GM21717 (cell line): ENCODE measurements around the gene OTULIN.

Experiments
- ATAC-seq: cut with Tn5 transposase; IDR thresholded peaks from one replicate; pipeline ENCODE4 v1.9.1; 2021; ENCODE audit warnings: mild to moderate bottlenecking, moderate library complexity; ENCODE audit not compliant: unreplicated experiment

OTULIN gene

DNA sequence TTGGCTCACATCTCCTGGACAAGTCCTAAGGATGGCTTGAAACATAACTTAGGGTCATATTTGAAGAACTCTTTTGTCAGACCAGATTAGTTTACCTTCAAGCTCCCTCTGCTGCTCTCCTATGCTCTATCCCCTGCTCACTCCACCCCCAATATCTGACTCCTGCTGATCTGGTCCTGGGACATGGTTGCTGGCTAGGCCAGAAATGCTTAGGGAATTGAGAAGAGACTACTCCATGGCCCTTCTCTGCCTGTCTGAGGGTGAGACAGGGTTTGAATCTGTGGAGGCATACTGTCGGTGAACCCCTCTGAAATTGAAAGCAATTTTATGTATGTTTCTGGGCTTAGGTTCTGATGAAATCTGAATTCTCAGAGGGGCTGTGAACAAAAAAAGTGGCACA lies 3.3 kb downstream of the OTULIN start:
- no peak for ATAC-seq

DNA sequence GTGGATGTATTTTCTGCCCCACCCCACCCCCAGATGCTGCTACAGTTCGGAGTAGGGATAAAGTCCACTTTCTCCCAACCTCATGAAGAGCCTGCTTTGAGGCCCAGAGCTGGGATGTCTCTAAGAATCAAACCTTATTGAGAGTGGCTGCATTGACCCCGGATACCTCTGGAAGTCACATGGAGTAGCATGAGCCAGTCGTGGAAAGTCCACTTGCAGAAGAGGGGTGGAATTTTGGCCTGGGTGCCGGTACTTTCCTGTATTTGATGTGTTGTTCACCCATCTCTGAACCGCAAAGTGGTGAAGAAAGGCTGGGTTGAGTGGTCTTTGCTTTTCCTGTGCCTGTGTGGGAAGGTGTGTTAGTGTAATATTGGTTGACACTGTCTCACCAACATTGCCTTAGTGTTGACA lies 3.7 kb downstream of the OTULIN start:
- ATAC-seq: no peak

DNA sequence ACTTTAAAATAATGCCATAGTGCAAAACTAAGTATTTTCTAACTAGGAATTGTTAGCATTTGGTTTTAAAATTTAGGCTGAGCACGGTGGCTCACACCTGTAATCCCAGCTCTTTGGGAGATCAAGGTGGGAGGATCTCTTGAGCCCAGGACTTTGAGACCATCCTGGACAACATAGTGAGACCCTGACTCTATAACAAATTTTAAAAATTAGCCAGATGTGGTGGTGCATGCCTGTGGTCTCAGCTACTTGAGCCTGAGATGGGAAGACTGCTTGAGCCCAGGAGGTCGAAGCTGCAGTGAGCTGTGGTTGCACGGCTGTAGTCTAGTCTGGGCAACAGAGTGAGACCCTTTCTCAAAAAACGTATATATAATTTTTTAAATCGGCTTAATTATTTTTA lies 4.9 kb downstream of the OTULIN start:
- no peak for ATAC-seq

DNA sequence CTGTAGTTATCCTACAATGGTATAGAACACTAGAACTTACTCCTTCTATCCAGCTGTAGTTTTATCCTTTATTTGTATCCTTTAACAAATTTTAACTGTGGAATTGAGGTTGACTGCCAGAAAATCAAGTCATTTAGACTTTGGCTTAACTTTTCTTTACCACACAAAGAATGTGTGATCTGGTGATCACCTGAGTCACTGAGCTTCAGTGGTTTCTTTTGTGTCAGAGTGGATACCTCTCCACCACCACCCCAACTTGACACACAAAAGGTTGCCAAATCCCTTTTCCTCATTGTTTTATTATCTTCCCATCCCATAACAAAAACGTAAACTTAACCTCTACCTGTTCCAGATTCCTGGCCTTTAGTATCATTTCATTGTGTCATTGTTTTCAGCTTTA lies 5.5 kb downstream of the OTULIN start:
- ATAC-seq: no peak

DNA sequence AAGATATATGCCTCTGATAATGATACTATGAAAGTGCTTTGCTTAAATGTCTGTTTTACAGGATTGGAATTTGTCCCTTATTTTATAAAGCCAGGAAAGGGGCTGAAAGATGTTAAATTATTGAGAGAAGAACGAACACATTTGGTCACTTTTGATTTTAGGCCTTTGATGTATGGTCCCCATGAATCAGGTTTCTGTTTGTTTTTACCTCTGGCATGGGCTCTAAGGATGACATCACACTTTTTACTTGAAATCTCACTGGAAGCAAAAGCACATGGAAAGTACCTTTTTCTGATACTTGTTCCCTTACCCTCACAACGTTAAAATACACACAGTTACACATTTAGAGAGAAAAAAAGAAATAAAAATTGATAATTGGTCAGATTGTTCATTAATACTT lies 6.9 kb downstream of the OTULIN start:
- no peak for ATAC-seq

DNA sequence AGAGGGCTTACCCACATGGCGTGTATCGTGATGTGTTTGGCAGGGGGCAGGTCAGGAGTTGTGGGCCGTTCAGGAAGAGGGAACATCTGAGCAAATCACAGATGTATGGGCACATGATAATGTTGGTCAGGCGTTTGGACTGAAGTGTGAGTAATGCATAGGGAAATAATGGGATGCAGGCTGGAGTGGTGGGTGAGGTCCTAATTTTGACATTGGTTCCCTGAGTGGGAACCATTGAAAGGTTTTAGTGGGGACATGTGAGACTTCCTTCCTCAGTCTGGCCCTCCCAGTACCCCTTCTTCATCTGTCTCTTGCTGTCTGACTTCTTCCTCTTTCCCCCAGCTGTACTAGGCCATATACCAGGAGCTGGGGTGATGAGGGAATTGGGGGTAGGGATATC lies 7.6 kb downstream of the OTULIN start:
- no peak for ATAC-seq

DNA sequence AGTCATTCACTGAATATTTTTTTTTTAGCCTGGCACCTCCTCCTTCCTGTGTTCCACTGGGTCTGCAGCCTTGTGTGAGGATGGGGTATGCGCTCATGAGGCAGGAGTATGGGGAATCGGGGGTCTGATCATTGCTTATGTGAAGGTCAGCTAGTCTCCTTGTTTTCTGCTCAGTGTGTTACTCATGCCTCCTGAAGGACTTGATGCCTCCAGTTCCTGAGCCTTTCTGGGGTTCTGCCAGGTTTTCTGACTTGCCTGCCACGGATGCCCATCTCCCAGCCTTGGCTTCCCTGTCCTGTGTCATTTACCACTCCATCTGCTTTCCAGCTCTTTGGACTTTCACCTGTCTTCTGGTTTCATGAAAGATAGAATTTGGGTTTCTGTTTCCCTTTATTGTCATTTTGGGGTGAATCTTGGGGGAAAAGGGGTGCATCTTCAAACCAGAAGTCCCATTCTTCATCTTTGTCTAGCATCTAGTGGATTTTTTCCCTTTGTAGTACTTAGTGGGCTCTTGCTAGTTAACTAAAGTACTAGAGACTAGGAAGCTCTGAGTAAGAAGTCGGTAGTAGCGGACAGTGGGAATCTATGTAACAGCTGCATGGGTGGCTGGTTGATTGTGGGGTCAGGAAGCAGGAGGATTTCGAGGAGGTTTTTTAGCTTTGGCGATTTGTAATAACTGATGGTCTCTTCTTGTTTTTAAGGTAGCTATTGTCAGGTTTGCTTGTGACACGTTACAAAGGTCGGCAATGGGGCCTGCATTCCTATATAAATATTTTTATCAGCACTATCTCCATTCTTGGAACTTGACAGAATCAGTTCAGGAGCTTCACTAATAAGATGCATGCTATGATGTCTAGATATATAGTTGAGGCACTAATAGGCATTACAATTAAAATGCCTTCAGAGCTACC lies 8.2 kb downstream of the OTULIN start:
- no peak for ATAC-seq

DNA sequence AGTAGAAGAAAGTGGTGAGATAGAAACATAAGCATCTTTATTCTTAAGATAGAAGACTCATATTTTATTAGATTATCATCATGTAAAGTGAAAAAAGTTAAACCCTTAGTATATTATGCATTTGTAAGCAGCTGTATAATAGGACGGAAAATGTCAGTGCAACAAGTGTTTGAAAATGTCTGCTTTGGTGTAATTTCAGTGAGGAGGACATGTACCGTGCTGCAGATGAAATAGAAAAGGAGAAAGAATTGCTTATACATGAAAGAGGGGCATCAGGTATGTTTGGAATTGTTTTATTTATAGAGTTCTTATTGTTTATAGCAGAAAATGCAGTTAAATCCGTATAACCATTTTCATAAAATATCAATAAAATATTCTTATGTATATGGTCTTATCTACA lies 8.9 kb downstream of the OTULIN start:
- ATAC-seq: no peak

DNA sequence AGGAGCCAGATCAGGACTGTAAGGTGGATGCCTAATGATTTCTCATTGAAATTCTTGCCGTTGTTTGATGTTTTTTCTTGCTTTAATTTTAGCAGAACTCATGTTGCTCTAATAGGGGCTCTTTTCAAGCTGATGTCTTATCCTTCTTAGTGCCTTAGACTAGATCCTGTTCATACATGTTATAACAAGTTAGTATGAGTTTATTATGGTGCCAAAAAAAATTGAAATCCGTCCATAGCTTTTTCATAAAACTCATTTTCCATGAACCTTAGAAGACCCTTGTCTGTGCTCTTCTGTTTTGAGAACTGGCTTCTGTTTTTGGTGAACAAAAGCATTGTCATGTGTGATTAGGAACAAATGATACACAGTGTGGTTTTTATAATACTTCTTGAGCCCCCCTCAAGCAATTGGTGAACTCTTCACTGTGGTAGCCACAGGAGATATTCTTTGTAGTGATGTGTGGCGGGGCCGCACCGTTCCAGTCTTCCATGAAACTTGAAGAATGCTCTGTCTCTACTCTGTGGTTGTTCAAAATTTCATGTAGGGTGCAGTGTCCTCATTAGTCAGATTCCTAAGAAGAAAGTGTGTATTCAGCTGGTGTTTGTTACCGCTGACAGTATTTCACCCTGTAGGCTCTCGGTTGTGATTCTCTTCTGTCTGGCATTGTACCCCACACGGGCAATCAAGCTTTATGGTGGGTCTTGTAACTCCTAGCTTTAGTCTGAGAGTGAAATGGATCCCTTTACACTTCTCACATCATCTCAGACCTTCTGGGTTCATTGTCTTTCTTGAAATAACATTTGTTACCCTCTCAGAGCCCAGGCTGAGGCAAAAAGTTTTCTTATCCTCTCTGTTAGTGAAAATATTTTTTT lies 10.7 kb downstream of the OTULIN start:
- peak; percentile 3 for ATAC-seq

DNA sequence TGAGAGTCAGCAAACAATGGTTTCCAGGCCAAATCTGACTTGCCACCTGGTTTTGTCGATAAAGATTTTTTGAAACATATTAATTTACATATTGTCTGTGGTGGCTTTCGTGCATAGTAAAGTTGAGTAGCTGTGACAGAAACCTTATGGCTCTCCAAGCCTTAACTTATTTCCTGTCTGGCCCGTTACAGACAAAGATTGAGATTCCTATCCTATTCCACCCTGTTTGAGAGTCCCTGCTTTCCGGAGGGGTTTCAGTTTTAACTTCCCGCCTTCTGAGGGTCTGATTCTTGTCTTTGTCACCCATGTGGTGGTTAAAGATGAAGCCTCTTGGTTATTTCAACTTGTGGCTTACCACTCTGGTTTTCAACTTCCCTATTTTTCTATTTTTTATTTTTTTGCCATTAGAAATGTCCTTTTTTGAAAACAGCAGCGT lies 11.4 kb downstream of the OTULIN start:
- peak; percentile 53 for ATAC-seq

DNA sequence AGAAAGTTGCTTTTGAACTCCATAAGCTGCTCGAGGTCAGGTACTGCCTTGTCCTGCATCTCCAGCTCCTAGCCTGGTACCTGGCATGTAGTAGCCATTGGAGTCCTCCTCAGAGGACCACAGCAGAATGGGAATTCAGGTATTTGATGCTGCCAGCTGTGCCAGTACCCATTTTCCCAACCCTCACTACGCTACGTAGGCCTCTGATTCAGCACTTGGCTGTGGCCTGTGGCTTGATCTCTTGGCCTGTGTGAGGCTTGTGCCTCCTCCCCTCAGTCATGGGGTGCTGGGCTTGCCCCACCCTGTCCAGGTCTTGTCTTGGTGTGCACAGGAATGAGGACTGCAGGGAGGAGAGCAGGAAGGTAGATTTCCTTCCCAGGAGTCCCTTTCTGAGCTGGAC lies 11.8 kb downstream of the OTULIN start:
- ATAC-seq: peak; percentile 46

DNA sequence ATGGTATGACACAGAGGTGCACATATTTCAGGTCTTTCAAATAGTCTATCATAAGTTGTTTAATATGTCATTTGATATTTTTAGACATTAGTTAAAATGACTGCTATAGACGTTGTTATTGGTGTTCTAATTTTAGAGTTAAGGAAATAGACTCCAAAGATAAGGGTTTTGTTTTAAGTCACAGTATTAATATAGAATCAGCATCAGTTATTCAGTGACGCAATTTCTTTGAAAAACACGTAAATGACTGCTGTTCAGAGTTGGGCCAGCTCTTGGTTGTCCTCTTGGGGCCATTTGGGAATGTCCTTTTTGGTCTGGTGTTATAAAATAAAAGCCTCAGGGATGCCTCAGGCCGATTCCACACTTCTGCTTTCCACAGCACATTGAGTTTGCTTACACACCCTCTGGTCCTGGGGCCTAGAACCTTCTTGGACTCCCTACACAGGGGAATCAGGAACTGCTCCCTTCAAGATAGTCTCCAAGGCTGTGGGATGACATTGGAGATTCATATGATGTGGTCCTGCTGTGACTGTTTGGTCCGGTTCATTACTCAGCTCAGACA lies 14.3 kb downstream of the OTULIN start:
- ATAC-seq: no peak

DNA sequence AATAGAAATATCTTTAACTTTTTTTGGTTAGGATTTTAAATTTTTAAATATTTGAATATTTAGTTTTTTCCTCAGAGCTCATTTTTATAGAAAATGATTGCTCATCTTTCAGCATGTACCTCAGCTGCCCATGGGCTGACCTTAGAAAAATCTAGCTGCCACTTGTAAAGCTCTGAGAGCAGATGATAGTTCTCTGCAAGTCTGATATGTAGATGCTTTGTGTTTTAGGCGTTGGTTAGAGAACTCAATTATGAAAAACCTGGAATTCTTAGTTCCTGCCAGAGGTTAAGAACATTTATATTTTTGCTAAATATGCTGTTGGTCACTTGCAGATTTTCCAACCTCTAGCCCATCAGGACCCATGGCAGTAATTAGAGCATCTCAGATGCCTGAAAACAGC lies 15.1 kb downstream of the OTULIN start:
- no peak for ATAC-seq

DNA sequence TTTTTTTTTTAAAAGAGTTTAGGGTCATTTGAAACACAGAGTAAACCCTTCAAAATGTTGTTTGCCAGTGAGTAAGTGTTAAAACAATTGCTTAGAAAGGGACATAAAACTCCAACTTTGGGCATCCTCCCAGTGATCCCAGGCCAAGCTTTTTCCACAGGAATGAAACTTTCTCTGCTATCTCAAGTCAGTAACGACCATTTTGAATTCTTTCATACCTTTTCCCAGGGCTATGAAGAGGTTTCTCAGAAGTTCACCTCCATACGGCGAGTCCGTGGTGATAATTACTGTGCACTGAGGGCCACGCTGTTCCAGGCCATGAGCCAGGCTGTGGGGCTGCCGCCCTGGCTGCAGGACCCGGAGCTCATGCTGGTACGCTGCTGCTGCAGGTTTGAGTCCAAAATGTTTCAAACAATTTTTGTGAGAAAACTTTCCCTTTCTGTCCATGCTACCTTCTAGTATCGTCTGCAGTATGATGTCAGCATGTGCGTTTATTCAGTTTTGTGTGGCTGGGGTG lies 16.8 kb downstream of the OTULIN start:
- ATAC-seq: no peak

DNA sequence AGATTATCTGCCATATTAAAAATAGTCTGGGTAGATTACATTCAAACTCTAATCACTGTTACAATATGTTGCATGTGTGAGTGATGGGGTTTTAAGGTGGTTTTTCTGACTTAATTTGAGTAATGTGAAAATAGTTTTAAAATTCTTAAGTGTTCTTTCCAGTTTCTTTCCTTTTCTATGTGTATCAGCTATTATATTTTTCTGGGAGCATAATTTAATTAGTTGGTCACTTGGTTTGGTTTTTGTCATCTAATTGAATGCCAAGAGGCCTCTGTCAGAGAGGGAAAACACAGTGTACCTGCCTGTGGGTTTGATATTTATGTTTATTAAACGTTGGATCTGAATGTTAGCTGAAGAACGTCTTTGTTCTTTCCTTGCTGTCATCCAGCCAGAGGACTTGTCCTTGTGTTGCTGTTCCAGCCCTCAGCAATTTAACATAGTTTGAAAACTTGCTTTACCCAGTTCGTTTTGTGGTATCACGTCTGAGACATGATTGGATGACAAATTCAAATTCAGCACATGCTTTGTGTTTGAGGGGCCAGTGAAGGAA lies 19.5 kb downstream of the OTULIN start:
- no peak for ATAC-seq

DNA sequence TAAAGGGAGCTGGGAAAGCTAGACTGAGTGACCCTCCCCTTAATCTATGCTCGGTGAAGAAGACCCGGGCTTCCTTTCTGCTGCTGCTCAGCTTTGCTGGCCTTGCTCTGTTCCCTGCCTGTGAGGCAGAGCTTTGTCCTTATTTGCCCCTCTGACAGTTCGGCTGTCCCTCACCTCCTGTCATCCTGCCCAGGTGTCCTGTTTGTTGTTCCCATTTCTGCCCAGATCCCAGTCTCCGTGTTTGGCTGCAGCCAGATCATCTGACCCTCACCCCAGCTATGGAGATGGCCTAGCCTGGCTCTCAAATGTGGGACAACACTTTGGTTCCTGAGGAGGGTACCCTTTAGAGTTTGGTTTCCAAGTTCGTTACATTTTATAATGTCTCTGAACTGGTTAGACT lies 20.2 kb downstream of the OTULIN start:
- no peak for ATAC-seq

DNA sequence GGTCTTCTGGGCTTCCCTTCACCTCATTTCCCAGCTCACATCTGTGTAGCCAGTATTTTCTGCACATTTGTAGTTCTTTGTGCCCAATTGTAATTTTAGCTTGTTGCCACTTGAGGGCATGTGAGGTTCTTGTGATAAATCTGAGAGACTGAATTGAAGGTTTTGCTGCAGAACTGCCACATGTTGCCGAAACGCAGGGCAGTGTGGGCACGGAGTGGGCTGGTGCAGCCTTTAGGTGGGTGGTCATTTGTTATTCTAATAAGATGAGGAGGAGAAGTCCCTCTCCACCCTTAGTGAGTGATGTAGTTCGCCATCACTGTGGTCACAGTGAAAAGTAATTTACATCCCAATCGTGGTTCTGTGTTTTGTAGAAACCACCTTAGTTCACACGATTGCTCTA lies 21.2 kb downstream of the OTULIN start:
- ATAC-seq: peak; percentile 92

DNA sequence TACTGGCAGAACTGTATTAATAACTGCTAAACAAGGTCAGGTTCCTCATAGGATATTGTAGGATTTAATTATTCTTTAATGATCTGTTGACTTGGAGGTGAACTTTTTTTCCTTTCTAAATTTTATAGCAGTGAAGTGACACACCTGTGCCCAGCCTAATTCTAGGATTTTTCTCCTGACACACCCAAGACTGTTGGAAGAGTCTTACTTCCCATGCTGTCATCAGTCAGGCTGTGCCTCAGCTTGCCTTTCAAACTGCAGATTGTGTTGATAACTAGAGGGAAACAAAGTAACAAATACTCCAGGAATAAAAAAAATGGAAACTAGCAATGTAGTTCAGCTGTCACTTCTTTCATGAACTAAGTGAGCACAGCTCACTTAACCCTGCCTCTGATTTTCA lies 22.0 kb downstream of the OTULIN start:
- no peak for ATAC-seq

DNA sequence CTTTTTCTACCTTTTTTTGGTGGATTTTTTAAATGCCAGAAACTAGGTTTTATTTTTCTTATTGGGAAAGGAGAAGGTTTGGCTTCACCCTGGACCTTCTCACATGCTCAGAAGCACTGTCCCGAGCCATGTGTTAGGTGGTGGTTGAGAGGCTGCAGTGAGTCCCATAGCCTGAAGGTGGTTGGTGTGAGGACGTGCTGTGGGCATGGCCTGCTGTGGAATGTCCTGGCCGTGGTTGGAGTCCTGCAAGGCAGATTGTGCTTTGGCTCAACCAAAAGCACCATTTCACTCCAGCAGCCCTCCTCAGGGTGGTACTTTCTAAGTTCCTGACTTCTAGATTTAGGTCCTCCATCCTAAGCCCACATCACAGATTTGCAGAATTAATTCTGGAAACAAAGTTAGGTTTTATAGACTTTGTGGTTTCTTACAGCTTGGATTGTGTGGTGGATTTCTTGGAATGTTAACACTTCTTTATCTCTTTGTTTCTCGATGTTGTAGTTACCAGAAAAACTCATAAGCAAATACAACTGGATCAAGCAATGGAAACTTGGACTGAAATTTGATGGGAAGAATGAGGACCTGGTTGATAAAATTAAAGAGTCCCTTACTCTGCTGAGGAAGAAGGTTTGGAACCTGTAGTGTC lies 22.6 kb downstream of the OTULIN start:
- ATAC-seq: no peak

DNA sequence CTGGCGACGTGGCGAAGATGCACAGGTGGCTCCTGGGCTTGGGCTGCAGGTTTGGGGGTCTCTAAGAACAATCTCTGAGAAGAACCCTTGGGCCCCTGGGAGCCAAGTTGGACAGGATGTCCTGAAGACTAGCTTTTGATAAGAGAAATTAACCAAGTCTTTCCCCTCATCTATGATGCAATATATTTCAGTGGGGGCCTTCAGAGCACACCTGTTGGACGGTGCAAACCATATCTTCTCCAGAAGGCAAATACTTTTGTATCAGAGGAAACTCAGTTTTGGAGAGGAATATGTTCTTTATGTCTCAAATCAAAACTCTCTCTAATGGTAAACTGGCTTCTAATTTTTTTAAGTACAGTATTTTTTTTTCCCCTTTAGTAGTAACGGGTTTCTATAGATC lies 28.6 kb downstream of the OTULIN start:
- ATAC-seq: no peak

DNA sequence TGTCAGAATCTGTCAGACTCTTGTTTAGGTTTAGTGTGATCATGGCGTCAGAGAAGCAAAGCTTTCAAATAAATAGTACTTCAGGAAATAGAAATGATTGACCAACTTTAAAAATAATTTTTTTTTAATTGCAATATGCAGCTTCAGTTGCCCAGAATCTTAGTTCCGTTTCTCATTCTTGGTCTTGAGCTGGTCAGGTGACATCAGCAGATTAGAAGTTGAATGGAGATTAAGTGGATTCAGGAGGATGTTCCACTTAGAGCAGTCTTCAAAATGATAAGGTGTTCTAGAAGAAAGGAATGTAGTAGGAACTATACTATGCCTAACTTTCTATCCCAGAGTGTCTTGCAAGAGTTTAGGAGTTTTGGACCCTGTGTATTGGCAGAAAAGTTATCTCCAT lies 30.6 kb downstream of the OTULIN start:
- no peak for ATAC-seq
